ENCODE measurements around the gene DEFB123.
"Not testable (repeated sequence)": the region's sequence is repeated elsewhere in the genome, so short reads cannot be mapped to it uniquely, and the experiment has no call there.

Gene DEFB123

GRCh38 chr20:31440012-31440659 lies at the start of gene DEFB123:
Gene DEFB123, plus strand, starts transcription at chr20:31440632. Its CDS starts 67 bp downstream, at chr20:31440699.
- DNase-seq (ENCODE audit: low read depth in 2 of 2): no peak

GRCh38 chr20:31392836-31393235 lies 47.6 kb upstream of the DEFB123 start:
- DNase-seq (ENCODE audit: low read depth in 2 of 2): no peak

- DNase-seq (ENCODE audit: low read depth in 2 of 2): no peak
Observed at GRCh38 chr20:31394900-31395299, 45.5 kb upstream of the DEFB123 start.

- no peak for DNase-seq (ENCODE audit: low read depth in 2 of 2)
Observed at GRCh38 chr20:31403886-31404285, 36.5 kb upstream of the DEFB123 start.

GRCh38 chr20:31406115-31406514 lies 34.3 kb upstream of the DEFB123 start, which contains the start of gene DEFB121:
Gene DEFB121, minus strand, starts transcription at chr20:31406215. Its CDS starts 63 bp downstream, at chr20:31406152.
- no peak for DNase-seq (ENCODE audit: low read depth in 2 of 2)

- no peak for DNase-seq (ENCODE audit: low read depth in 2 of 2)
Observed at GRCh38 chr20:31410011-31410410, 30.4 kb upstream of the DEFB123 start.

GRCh38 chr20:31414381-31414780 lies 26.1 kb upstream of the DEFB123 start:
- no peak for DNase-seq (ENCODE audit: low read depth in 2 of 2)

GRCh38 chr20:31415653-31416052 lies 24.8 kb upstream of the DEFB123 start:
- DNase-seq (ENCODE audit: low read depth in 2 of 2): no peak

GRCh38 chr20:31418307-31418706 lies 22.1 kb upstream of the DEFB123 start:
- no peak for DNase-seq (ENCODE audit: low read depth in 2 of 2)

- no peak for DNase-seq (ENCODE audit: low read depth in 2 of 2)
Observed at GRCh38 chr20:31425797-31426196, 14.6 kb upstream of the DEFB123 start.

GRCh38 chr20:31426891-31427551 lies 13.4 kb upstream of the DEFB123 start:
- DNase-seq (ENCODE audit: low read depth in 2 of 2): not testable (repeated sequence)

- DNase-seq (ENCODE audit: low read depth in 2 of 2): not testable (repeated sequence)
Observed at GRCh38 chr20:31427576-31427975, 12.9 kb upstream of the DEFB123 start.

- DNase-seq (ENCODE audit: low read depth in 2 of 2): no peak
Observed at GRCh38 chr20:31430568-31431115, 9.8 kb upstream of the DEFB123 start.

GRCh38 chr20:31446084-31446819 lies 5.8 kb downstream of the DEFB123 start:
- DNase-seq (ENCODE audit: low read depth in 2 of 2): no peak

GRCh38 chr20:31449511-31450414 lies 9.3 kb downstream of the DEFB123 start:
- DNase-seq (ENCODE audit: low read depth in 2 of 2): no peak

- DNase-seq (ENCODE audit: low read depth in 2 of 2): no peak
Observed at GRCh38 chr20:31452575-31452974, 12.1 kb downstream of the DEFB123 start.

GRCh38 chr20:31454361-31454760 lies 13.9 kb downstream of the DEFB123 start:
- no peak for DNase-seq (ENCODE audit: low read depth in 2 of 2)

- not testable (repeated sequence) for DNase-seq (ENCODE audit: low read depth in 2 of 2)
Observed at GRCh38 chr20:31470946-31471345, 30.5 kb downstream of the DEFB123 start.

- DNase-seq (ENCODE audit: low read depth in 2 of 2): no peak
Observed at GRCh38 chr20:31472395-31473330, 32.2 kb downstream of the DEFB123 start.

All from stimulated activated CD8-positive, alpha-beta memory T cell treated with anti-CD3 and anti-CD28 coated beads, Interleukin-15, amount 100 ng/mL, for 48 hours (primary cell).